NB4 (cell line): Measurements from ENCODE around the gene TJP1.
"Not testable (repeated sequence)": the region's sequence is repeated elsewhere in the genome, so short reads cannot be mapped to it uniquely, and the experiment has no call there.

Source experiments
- DNase-seq: peaks from one replicate; pipeline ENCODE4 v3.0.0; 2010; ENCODE audit warnings: low read depth
- H3K4me3 ChIP-seq: one replicate; pipeline ENCODE4 v1.5.1; 2011; ENCODE audit warnings: mild to moderate bottlenecking, low read depth, low read length, moderate library complexity
- MYC ChIP-seq: IDR thresholded peaks from 2 replicates; pipeline ENCODE4 v1.6.1; 2011; ENCODE audit warnings: low read depth, low read length
- POLR2A ChIP-seq: IDR thresholded peaks from 2 replicates; pipeline ENCODE4 v1.6.1; 2011; ENCODE audit warnings: mild to moderate bottlenecking; ENCODE audit not compliant: insufficient read length; ENCODE audit errors: extremely low read depth
- TF ChIP-seq, protein P1 (sequence below): IDR thresholded peaks from 2 replicates; pipeline ENCODE4 v1.6.1; 2011; ENCODE audit warnings: low read depth, low read length
- TF ChIP-seq, protein P2 (sequence below): IDR thresholded peaks from one replicate; pipeline ENCODE4 v1.5.1; 2012; ENCODE audit warnings: low read depth, low read length

Gene TJP1

DNA sequence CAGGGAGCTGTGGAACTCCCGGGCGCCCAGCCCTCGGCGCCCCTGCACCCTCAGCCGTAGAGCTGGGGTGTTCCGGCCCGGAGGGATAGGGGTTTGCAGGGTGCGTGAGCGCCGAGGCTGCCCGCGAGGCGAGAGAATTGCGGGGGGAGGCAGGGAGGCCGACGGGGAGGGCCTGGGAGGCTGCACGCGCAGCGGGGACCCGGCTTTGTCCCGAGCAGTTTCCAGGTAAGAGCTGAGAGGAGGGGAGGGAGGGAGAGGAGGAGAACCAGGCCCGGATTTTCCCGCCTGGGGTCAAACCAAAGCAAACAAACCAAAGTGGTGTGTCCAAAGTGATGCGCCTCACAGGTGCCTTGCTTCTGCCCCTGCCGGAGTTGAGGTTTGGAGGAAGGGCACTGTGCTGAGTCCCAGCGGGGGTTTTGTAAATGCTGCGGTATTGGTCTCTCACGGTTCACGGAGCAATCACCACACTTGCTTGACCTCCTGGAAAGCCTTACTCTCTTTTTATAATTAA lies 146.4 kb downstream of the TJP1 start:
- DNase-seq, result no peak
- no peak overlapping the region for H3K4me3 ChIP-seq

GRCh38 chr15:29674661-29675533 lies 147.4 kb downstream of the TJP1 start:
- no peak for TF ChIP-seq POLR2A
- TF ChIP-seq, protein P1, sequence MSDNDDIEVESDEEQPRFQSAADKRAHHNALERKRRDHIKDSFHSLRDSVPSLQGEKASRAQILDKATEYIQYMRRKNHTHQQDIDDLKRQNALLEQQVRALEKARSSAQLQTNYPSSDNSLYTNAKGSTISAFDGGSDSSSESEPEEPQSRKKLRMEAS, result no peak
- no peak for TF ChIP-seq MYC
- TF ChIP-seq, protein P2, sequence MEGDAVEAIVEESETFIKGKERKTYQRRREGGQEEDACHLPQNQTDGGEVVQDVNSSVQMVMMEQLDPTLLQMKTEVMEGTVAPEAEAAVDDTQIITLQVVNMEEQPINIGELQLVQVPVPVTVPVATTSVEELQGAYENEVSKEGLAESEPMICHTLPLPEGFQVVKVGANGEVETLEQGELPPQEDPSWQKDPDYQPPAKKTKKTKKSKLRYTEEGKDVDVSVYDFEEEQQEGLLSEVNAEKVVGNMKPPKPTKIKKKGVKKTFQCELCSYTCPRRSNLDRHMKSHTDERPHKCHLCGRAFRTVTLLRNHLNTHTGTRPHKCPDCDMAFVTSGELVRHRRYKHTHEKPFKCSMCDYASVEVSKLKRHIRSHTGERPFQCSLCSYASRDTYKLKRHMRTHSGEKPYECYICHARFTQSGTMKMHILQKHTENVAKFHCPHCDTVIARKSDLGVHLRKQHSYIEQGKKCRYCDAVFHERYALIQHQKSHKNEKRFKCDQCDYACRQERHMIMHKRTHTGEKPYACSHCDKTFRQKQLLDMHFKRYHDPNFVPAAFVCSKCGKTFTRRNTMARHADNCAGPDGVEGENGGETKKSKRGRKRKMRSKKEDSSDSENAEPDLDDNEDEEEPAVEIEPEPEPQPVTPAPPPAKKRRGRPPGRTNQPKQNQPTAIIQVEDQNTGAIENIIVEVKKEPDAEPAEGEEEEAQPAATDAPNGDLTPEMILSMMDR, result no peak
- no peak overlapping the region for H3K4me3 ChIP-seq
- no peak for DNase-seq

More for the DNA sequence above, 146.4 kb downstream of the TJP1 start:
- TF ChIP-seq POLR2A (no peak), MYC (no peak)
- TF ChIP-seq, protein P2, result no peak
- TF ChIP-seq, protein P1, result no peak

DNA sequence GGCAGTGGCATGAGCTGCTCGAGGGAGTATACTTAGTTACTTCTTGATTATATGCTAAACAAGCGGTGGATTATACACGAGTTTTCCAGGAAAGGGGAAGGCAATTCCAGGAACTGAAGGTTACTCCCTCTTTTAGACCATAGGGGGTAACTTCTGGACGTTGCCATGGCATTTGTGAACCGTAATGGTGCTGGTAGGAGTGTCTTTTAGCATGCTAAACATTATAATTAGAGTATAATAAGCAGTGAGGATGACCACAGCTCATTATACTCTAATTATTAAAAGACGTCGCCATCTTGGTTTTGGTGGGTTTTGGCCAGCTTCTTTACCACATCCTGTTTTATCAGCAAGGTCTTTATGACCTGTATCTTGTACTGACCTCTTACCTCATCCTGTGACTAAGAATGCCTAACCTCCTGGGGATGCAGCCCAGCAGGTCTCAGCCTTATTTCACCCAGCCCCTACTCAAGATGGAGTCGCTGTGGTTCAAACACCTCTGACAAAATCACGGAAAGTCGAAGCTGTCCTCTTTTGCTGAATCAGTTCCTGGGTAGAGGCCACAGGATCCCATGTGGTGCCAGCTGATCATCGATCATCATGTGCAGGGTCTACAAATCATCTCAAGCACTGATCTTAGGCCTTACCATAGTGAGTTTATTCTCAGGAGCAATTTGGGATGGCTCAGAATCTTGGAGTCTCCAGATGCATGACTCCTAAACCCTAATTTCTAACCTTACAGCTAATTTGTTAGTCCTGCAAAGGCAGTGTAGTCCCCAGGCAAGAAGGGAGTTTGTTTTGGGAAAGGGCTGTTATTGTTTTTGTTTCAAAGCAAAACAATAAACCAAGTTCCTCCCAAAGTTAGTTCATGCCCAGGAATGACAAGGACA lies 149.1 kb downstream of the TJP1 start:
- no peak for TF ChIP-seq MYC
- TF ChIP-seq, protein P2, result no peak
- TF ChIP-seq, protein P1, result no peak
- TF ChIP-seq POLR2A, result no peak

DNA sequence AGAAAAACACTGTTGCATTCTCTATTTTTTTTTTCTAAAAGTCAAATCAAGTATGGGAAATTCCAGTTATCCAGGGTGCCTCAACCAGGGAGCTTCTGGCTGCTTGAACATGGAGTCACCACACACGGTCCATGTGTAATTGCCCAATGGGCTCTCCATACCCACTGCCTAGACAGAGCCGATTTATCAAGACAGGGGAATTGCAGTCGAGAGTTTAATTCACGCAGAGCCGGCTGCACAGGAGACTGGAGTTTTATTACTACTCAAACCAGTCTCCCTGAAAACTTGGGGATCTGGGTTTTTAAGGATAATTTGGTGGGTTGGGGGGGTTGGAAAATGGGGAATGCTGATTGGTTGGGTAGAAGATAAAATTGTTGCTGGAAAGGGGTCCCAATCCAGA lies 149.8 kb downstream of the TJP1 start:
- TF ChIP-seq MYC (no peak), POLR2A (no peak)
- TF ChIP-seq, protein P2, result no peak
- TF ChIP-seq, protein P1, result no peak
- DNase-seq, result no peak
- no peak overlapping the region for H3K4me3 ChIP-seq

More for the DNA sequence above, 149.1 kb downstream of the TJP1 start:
- no peak for DNase-seq
- no peak overlapping the region for H3K4me3 ChIP-seq

DNA sequence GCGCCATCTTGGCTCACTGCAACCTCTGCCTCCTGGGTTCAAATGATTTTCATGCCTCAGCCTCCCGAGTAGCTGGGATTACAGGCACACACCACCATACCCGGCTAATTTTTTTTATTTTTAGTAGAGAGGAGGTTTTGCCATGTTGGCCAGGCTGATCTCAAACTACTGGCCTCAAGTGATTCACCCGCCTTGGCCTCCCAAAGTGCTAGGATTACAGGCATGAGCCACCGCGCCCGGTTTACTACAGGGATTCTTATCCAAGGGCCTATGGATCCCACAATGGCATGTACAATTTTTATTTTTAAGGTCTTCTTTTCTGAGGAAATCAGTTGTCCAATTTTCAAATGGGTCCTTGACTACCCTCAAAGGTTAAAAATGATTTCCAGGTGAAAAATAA lies 150.2 kb downstream of the TJP1 start:
- not testable (repeated sequence) for H3K4me3 ChIP-seq, DNase-seq
